ENCODE results near the gene BNC2.

BNC2 gene

DNA sequence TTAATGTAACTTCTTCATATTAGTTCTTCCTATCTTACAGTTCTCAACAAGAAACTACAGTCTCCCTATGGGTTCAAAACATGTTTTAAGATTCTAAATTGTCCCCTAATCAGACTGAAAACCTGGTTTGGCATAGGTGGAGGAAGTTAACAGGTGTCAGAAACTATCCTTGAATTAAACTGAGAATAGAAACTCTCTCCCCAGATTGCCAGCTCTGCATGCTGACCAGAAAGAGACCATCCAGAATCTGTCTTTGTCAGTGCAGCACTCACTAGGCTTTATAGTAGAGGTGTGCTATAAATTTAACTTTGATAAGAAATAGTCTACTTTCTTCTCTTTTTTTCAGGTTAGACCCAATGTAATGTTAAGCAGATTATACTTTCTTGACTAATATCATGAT is 63.8 kb downstream of the BNC2 start:
- in situ Hi-C loops (cut with HindIII; ENCODE audit: low sequenced_read_pairs), result loop anchor here (10.0 kb wide), 1 partner anchor 72 kb away; no protein-coding TSS in a partner anchor
- TF ChIP-seq, protein P1, sequence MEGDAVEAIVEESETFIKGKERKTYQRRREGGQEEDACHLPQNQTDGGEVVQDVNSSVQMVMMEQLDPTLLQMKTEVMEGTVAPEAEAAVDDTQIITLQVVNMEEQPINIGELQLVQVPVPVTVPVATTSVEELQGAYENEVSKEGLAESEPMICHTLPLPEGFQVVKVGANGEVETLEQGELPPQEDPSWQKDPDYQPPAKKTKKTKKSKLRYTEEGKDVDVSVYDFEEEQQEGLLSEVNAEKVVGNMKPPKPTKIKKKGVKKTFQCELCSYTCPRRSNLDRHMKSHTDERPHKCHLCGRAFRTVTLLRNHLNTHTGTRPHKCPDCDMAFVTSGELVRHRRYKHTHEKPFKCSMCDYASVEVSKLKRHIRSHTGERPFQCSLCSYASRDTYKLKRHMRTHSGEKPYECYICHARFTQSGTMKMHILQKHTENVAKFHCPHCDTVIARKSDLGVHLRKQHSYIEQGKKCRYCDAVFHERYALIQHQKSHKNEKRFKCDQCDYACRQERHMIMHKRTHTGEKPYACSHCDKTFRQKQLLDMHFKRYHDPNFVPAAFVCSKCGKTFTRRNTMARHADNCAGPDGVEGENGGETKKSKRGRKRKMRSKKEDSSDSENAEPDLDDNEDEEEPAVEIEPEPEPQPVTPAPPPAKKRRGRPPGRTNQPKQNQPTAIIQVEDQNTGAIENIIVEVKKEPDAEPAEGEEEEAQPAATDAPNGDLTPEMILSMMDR (IDR thresholded peaks at IDR 0.05; ENCODE audit: low read depth, low read length, missing control alignments), result no peak
- no peak for DNase-seq (ENCODE audit: low read depth)
- H3K4me3 ChIP-seq (ENCODE audit: low read depth, low read length), result no peak overlapping the region

DNA sequence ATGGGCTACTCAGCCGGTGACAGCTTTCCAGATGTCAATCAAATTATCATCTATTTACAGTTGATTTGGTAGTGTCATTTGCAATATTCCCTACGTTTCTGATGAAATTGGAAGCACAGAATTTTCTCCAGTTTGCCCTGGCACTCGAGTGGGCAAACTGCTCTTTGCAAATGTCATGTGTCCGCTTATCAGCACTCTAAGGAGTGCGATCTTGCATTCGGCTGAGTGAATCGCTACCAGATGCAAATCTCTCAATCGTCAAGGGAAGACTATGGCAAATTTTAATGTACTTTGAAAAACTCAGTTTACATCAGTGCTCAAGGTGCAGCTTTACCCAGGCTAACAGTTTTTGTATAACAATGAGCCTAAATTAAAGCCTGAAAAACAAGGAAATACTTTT is 66.8 kb downstream of the BNC2 start:
- in situ Hi-C loops (cut with HindIII; ENCODE audit: low sequenced_read_pairs), result loop anchor here (10.0 kb wide), 1 partner anchor 69 kb away; no protein-coding TSS in a partner anchor

GRCh38 chr9:16801871-16802466 is 68.5 kb downstream of the BNC2 start:
- H3K4me3 ChIP-seq (ENCODE audit: low read depth, low read length), result no peak overlapping the region
- no peak for DNase-seq (ENCODE audit: low read depth)
- TF ChIP-seq, protein P1 (IDR thresholded peaks at IDR 0.05; ENCODE audit: low read depth, low read length, missing control alignments), result no peak
- in situ Hi-C loops (cut with HindIII; ENCODE audit: low sequenced_read_pairs), result loop anchor here (10.0 kb wide), 1 partner anchor 67 kb away; no protein-coding TSS in a partner anchor

More for the DNA sequence above, 66.8 kb downstream of the BNC2 start:
- DNase-seq (ENCODE audit: low read depth), result no peak
- H3K4me3 ChIP-seq (ENCODE audit: low read depth, low read length), result no peak overlapping the region
- TF ChIP-seq, protein P1 (IDR thresholded peaks at IDR 0.05; ENCODE audit: low read depth, low read length, missing control alignments), result no peak

- no peak overlapping the region for H3K4me3 ChIP-seq (ENCODE audit: low read depth, low read length)
- in situ Hi-C loops (cut with HindIII; ENCODE audit: low sequenced_read_pairs), result no loop called here
- TF ChIP-seq, protein P1 (IDR thresholded peaks at IDR 0.05; ENCODE audit: low read depth, low read length, missing control alignments), result no peak
- no peak for DNase-seq (ENCODE audit: low read depth)
Measured at GRCh38 chr9:16796304-16796825, 74.1 kb downstream of the BNC2 start.

- no peak overlapping the region for H3K4me3 ChIP-seq (ENCODE audit: low read depth, low read length)
- in situ Hi-C loops (cut with HindIII; ENCODE audit: low sequenced_read_pairs), result no loop called here
- no peak for DNase-seq (ENCODE audit: low read depth)
- TF ChIP-seq, protein P1 (IDR thresholded peaks at IDR 0.05; ENCODE audit: low read depth, low read length, missing control alignments), result no peak
Measured at GRCh38 chr9:16794871-16795639, 75.4 kb downstream of the BNC2 start.

GRCh38 chr9:16794103-16794502 is 76.4 kb downstream of the BNC2 start:
- H3K4me3 ChIP-seq (ENCODE audit: low read depth, low read length), result no peak overlapping the region
- in situ Hi-C loops (cut with HindIII; ENCODE audit: low sequenced_read_pairs), result no loop called here
- TF ChIP-seq, protein P1 (IDR thresholded peaks at IDR 0.05; ENCODE audit: low read depth, low read length, missing control alignments), result no peak
- no peak for DNase-seq (ENCODE audit: low read depth)
